Germinal center (tissue), 1 donor: Measurements from ENCODE around the gene DNM3.
A peak's percentile ranks its signal among the peaks of the same experiment; 100 is the strongest.

Experiments
- DNase-seq: peaks from one replicate; pipeline ENCODE4 v3.0.0; 2012; ENCODE audit warnings: mixed read lengths, low spot score

DNM3 gene

DNA sequence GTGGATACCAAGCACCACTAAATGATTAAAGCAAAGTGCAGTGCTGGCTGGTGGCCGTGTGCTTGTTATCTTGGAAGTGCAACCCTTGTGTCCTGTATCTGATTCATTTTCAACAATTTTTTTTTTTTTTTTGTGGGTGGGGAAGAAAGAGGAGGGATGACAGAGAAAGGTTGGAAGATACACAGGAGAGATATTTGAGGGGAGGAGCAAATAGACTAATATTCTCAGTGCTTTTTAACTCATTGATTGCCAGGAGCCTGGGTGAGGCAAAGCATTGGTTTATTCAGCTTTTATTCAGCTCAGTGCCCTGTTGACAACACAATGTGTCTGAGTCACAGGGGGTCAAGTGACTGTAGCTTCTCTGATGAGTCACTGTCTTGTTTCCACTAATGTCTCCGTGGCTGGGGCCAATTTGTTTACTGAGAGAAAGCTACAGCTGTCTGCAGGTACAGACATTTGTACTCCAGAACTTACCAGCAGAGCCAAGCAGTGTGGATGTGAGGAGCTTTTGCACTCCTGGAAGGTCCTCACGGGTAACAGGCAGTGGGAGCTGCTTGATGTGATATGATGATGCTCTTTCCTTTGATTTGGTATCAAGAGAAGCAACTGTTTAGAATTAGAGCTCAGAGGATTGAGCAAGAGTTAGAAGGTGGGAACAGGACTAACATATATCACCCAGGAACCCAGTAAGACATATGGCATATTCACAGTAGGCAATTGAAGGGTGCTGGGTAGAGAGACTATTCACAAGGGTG is 23.6 kb upstream of the DNM3 start:
- DNase-seq = no peak

DNA sequence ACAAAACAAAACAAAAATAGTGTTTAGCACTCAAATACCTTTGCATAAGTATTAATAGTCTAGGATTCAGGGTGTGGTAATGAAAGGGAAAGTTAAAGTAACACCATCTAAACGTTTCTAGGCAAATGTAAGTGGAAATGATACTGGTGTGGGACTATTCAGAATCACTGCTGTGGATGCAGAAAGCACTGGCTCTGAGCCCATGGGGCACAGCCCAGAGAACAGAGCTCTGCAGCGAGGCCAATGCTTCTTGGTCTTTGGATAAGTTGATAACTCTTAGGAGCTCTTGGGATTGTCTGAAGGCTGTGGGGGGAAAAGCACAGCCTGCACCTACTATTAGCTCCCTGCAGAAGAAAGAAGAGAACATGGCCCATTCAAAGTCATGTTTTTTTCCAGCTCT is 21.4 kb upstream of the DNM3 start:
- no peak for DNase-seq

DNA sequence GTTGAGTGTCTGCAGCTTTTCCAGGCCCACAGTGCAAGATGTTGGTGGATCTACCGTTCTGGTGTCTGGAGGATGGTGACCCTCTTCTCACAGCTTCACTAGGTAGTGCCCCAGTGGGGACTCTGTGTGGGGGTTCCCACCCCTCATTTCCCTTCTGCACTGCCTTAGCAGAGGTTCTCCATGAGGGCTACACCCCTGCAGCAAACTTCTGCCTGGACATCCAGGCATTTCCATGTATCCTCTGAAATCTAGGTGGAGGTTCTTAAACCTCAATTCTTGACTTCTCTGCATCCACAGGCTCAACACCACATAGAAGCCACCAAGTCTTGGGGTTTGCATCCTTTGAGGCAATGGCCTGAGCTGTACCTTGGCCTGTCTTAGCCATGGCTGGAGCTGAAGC is 14.3 kb upstream of the DNM3 start:
- DNase-seq = no peak

DNA sequence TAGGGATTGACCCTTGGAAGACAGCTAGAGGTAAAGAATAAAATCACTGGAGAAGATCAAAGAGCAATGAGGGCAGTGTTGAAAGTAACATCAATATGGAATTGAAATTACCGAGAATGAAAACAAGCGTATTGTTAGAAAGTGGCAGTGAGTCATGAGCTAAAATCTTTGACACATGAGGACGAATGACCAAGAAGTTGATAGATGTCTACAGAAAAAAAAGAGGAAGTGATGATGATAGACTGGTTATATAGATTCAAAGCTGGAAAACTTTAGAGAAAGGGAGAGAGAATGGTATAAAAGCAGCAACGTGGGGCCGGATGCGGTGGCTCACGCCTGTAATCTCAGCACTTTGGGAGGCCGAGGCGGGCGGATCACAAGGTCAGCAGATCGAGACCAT is 12.5 kb upstream of the DNM3 start:
- no peak for DNase-seq

DNA sequence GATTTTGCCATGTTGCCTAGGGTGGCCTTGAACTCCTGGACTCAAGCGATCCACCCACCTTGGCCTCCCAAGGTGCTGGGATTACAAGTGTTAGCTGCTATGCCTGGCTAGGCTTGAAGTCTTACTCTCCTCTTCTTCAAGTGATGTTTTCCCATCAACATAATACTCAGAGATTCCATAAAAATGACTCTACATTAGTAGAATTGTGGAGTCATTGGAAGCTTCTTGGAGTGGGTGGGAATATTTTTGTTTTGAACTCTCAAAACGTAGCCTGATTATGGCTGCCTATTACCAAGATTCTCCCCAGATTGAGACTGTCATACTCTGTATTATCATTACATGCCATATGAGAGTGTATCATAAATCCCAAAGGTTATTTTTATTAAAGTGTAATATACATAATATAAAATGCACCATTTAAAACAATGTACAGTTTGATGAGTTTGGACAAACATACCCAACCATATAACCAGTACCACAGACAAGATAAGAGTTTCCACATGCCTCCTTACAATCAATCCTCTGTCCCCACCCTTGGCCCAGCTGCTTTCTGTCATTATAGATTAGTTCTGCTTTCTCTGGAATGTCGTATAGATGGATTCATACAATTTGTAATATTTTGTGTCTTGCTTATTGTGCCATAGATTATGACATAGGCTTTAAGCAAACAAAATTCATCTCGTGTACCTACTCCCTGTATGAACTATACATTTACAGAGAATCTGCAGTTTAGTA is 8.0 kb upstream of the DNM3 start:
- DNase-seq = no peak

DNA sequence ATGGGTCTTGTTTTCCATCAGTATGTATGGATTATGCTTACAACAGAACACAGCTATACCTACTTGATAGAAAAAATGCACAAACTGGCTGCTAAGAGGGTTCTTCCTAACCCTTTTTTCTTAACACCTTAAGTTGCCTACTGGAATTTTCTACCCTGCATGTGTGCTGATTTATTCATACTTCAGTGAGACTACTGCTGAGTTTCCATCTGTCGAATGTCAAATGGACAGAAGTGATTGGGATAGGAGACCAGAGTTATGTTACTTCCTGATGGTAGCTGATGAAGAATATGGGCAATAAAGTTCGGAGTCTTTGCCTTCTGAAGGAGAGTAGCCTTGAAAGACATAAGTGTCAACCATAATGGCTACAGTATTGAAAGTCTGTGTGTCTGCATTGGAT is 6.5 kb upstream of the DNM3 start:
- DNase-seq = no peak

DNA sequence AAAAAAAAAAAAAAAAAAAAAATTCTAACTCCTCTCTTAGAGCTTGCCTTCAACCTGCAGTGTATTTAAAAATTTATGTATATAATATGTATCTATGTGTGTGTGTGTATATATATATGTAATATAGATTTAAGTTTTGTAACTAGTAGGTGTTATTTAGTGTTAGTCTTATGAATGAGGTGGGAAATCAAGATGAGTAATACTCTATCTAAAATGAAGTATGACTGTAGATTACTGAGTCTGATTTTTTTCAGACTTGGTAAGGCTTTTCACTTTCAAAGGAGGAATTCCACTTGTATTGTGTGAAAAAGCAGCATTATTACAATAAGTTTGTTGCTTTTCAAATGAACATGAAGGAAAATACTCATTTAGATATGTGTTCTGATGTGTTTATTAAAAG is 5.4 kb upstream of the DNM3 start:
- DNase-seq = no peak

DNA sequence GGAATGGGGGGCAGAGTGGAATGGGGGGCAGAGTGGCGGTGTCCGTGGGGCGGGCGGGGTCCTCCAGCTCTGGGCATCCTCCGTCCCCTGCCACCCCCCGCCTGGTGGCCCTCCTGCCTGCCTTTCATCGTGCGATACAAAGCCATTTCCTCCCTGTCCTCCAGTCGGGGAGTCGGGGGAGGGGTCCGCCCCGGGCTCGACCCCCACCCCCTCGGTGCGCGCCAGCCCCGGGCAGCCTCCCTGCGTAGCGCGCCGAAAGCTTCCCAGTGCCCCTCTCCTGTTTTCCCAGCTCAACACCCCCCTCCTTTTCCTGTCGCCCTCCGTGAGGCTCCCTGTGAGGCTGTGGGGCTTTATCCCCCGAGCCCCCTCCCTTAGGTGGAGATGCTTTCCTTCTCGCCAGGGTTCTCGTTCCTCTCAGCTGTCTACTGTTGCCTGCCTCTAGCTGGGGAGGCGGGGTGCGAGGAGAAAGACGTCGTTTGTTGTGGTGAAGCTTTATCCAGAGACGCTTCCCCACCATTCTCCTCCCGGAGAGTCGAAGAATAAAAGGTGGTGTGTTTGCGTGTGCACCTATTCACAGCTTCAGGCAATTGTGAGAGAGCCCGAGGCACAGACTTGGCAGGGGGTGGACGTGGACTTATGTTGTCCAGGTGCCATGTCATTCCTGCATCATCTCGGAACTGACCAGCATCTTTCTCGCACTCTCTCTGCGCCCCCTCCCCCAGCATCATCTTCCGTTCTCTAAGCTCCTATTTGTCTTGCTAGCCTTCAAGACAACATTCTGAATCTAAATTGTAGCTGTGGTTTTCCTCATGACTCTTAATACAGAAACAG is 848 bp downstream of the DNM3 start:
- DNase-seq = peak; percentile 7

DNA sequence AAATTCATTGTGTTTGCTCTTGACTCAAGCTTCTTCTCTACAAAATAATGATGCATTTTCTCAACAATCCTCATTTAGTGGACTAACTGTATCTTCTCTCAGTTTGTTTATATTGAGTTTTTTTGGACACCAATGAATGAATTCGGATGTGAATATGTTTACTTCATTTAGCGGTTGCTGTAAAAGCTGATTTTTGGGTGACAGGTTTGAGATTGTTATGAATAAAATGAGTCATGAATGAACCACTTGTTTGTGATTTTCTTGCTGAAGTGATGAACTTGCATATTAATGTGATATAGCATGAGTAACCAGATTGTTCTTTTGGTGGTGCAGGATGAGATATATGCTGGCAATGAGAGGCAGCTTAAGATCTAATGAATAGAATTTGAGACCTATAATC is 3.1 kb downstream of the DNM3 start:
- DNase-seq = no peak

DNA sequence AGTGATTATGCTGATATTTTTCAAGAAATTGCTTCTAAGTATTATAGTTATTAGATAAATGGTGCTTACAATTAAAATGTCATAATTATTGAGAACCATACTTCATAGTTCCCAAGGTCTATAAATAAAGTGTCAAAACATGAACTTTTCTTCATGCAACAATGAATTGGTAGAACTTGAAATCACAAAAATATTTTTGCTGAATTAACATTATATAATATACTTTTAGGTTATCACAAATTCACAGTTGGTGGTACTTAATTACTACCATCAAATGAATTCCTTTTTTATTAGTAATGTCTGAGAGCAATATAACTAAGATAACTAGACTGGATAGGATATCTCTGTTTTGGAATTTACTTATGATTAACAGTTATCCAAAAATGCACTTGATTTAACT is 4.7 kb downstream of the DNM3 start:
- DNase-seq = no peak

DNA sequence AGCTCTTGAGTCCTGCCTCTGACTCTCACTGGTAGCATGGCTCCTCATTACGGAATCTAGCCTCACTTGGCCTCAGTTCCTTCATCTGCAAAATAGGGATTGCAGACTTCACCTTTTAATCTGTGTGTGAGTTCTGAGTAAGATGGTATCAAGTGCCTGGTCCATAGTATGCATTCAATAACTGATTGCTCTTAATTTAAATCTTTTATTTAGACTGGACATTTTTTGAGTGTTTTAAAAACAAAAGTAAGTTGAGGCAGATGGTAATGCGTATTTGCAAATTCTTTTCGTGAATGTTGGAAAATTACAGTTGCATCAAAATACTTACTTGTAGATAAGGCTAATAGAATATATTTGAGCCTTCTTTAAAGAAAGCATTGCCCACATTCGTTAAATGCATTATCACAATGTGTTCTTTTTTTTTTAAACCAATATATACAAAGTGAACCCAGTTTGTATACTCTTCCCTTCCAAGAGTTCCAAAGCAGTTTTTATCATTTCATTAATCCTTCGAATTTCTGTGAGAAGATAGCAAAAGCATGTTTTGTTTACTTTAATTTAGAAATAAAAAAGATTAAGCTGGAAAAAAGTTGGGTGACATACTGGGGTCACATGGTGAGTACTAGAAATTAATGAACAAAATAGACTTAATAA is 8.1 kb downstream of the DNM3 start:
- DNase-seq = no peak

DNA sequence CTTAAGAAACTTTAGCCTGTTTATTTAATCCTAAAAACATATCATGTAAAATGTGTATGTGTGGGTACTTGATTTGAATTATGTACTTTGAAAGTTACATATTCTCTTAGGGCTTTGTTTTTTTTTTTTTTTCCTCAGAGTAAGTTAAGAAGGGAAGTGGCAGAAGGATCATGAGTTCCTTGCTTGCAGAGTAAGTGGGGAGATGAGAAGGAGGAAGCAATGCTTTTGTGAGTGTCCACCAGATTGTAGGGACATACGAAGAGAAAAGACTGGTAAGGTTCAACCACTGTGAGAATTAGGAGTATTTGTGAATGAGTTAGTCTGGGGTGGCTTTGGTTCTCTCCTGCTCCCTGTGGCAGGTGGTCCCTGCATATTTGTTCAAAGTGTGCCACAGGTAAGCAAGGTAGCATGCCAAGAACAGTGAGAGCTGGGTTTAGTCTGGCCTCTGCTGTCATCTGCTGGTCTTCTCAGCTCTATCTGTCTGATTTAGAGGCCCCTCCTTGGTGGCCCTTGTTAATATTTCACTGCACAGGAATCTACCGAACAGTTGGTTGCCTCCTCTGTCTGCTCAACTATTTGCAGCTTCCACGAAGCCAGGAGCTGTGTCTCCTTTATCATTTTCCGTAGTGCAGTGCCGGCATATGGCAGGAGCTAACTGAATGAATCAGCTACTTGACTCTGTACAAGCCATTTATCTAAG is 9.5 kb downstream of the DNM3 start:
- DNase-seq = no peak

DNA sequence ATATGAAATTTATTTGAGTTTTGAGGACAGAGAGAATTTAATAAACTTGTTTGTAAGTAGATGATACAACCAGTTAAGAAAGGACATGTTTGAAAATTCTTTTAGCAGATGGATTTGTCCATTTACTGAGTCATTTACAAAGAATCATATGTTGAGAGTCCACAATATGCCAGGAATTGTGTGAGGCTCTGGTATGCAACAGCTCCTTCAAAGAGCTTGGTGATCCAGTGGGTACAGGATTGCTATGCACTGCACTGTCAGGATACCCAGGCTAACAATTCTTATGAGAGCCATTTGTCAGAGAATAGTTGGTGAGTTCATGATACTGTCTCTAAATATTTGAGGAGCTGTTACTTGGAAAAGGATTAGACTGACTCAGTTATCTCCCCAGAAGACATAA is 11.0 kb downstream of the DNM3 start:
- DNase-seq = no peak

DNA sequence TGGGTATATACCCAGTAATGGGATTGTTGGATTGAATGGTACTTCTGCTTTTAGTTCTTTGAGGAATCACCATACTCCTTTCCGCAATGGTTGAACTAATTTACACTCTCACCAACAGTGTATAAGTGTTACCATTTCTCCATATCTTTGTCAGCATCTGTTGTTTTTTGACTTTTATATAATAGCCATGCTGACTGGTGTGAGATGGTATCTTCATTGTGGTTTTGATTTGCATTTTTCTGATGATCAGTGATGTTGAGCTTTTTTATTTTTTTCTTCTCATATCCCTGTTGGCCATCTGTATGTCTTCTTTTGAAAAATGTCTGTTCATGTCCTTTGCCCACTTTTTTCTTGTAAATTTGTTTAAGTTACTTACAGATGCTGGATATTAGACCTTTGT is 14.1 kb downstream of the DNM3 start:
- no peak for DNase-seq

DNA sequence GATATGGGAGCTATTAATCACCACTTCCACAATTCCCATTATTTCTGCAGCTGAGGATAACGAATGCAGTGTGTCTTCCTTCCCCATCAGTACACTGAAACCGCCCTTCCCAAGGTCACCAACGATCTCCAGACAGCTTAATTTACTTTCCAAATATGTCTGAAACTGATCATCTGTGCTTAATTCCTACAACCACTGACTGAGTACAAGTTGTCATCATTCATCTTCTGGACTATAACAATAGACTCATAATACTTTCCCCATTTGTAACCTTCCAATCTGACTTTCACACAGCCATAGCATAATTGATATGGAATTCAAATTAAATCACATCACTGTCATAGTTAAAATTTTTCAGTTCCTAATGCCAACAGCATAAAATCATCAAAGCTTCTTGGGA is 17.4 kb downstream of the DNM3 start:
- DNase-seq = no peak

DNA sequence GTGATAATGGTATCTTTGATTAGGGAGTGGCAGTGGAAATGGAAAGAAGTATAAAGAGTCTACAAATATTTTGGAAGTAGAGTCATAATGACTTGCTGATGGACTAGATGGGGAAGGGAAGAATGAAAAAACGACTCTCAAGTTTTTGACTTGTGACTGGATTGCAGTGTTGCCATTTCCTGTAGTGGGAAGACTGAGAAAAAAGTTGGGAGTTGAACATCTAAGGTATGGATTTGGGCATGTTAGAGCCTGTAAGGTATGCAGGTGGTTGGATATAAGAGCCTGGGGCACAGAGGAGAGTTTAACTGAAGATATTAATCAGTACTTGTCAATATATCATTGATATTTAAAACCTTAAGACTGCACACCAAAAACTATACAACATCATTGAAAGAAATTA is 19.4 kb downstream of the DNM3 start:
- DNase-seq = no peak

DNA sequence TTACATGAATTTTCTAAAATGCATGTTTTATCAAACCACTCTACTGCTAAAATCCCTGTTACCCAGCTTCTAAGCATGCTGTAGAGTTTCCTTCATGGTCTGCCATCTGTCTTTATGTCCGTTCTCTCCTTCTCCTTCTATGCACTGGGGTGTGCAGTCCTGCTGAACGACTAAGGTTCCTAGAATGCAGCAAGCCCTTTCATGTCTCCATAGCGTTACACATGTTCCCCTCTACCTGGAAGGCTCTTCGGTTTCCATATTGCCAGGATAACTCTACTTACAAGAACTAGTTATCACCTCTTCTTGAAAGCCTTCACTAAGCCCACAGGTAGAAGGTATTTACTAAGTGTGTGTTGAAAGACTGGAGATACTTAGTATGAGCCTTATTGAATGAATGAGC is 22.2 kb downstream of the DNM3 start:
- no peak for DNase-seq

DNA sequence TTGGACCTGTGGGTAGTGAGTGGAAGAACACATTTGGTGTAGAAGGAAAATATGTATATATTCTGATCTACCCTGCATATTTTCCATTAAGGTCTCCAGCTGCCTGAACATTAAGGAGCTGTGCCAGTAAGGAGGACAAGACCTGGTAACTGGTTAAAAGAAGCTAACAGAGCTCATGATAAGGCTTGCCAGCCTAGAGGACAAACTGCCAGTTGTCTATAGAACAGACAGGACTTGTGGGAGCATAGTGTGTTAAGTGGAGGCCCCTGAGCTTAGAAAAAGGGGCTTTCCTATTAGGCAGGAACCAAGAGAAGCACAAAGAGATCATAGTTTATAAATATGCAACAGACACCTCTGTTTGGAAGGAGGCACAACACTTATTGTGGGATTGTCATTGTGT is 23.0 kb downstream of the DNM3 start:
- no peak for DNase-seq

DNA sequence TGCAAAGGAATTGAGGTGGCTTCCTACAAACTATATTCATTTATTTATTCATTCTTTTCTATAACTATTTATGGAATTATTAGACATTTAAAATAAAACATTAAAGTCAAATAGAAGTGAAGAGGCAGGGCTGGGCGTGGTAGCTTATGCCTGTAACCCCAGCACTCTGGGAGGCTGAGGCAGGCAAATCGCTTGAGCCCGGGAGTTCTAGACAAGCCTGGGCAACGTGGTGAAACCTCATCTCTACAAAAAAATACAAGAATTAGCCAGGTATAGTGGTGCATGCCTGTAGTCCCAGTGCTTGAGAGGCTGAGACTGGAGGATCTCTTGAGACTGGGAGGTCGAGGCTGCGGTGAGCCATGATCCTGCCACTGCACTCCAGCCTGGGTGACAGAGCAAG is 23.8 kb downstream of the DNM3 start:
- DNase-seq = no peak

DNA sequence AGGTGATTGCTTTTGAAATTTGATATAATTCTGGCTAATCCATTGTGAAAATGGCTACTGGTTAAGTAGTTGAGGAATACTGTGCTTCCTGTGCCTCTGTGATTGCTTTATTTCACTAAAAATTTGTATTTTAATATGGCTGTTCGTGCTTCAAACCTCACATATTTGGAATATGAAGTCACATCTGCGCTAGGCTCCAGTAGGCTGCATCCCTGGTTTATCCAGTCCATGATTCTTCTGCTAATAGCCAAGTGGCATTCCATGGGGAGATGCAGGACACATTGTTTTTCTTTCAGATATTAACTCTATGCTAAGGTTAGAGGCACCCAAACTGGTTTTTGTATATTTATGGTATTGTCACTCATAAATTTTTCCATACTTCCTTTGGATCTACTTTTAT is 25.9 kb downstream of the DNM3 start:
- DNase-seq = no peak

DNA sequence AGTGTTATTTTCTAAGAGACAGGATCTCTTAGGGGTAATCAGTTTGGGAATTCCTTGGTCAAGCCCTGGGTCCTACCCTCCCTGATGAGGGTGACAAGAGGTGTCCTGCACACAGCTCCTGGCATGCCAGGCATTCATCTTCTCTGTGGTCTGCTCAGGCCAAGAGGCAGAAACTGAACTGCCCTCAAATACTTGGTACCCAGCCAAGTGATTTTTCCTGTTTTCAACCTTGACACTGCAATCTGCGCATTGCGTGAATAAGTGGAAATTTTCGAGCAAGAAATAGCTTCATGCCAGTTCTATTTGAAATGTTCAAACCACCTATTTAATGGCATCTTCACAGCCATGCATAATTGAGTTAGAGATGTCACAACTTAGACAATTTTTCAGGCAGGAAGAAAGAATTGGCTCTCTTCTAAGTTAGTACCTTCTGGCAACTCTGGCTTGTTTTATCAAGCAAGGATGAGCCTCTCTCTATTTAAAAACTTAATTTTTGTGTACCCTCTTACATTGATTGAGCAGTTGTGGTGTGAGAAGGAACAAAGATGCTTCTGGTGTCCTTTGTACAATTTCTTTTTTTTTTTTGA is 27.0 kb downstream of the DNM3 start:
- DNase-seq = no peak

DNA sequence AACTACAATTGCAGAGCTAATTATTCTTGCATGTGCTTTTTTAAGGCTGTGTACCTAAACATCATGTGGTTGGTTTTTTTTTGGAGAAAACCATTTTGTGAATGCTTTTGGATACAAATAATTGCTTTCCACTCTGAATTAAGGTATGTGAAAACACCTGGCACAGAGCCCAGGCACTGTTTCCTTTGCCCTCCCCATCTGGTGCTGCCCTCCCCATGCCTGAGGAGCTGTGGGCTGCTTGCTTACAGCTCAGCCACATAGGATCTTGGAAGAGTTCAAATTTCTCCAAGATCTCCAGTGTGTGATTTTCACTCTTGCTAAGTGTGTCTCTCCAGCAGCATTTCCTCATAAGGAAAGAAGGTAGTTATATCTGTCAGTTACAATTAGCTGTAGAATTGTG is 27.8 kb downstream of the DNM3 start:
- no peak for DNase-seq
